ENCODE data around the gene TMEM150B.

The TMEM150B gene

GRCh38 chr19:55276720-55277430 is 48.3 kb downstream of the TMEM150B start:
- no peak for DNase-seq (ENCODE audit: low read depth)

GRCh38 chr19:55275851-55276719 is 49.1 kb downstream of the TMEM150B start:
- no peak for DNase-seq (ENCODE audit: low read depth)

- no peak for DNase-seq (ENCODE audit: low read depth)
These were observed 51.0 kb downstream of the TMEM150B start for GRCh38 chr19:55273978-55274707.

GRCh38 chr19:55272142-55272541 is 53.0 kb downstream of the TMEM150B start:
- no peak for DNase-seq (ENCODE audit: low read depth)

GRCh38 chr19:55270172-55270942 is 54.8 kb downstream of the TMEM150B start:
- DNase-seq (ENCODE audit: low read depth), result no peak

GRCh38 chr19:55269299-55269698 is 55.8 kb downstream of the TMEM150B start:
- DNase-seq (ENCODE audit: low read depth), result no peak

GRCh38 chr19:55266840-55267239 is 58.3 kb downstream of the TMEM150B start:
- no peak for DNase-seq (ENCODE audit: low read depth)

GRCh38 chr19:55266404-55266803 is 58.7 kb downstream of the TMEM150B start:
- DNase-seq (ENCODE audit: low read depth), result no peak

GRCh38 chr19:55265723-55266386 is 59.3 kb downstream of the TMEM150B start:
- no peak for DNase-seq (ENCODE audit: low read depth)

GRCh38 chr19:55265173-55265572 is 60.0 kb downstream of the TMEM150B start:
- no peak for DNase-seq (ENCODE audit: low read depth)

GRCh38 chr19:55264531-55264930 is 60.6 kb downstream of the TMEM150B start:
- DNase-seq (ENCODE audit: low read depth), result no peak
